ENCODE measurements around the gene KIAA0930. TPM values are rescaled to one million over a fixed set of nuclear protein-coding genes. Genes with fewer than 3 reads are reported as not detected.

Gene KIAA0930
- total RNA-seq, 2 donors from 2014 or later: 29.1 to 55.1 TPM

DNA sequence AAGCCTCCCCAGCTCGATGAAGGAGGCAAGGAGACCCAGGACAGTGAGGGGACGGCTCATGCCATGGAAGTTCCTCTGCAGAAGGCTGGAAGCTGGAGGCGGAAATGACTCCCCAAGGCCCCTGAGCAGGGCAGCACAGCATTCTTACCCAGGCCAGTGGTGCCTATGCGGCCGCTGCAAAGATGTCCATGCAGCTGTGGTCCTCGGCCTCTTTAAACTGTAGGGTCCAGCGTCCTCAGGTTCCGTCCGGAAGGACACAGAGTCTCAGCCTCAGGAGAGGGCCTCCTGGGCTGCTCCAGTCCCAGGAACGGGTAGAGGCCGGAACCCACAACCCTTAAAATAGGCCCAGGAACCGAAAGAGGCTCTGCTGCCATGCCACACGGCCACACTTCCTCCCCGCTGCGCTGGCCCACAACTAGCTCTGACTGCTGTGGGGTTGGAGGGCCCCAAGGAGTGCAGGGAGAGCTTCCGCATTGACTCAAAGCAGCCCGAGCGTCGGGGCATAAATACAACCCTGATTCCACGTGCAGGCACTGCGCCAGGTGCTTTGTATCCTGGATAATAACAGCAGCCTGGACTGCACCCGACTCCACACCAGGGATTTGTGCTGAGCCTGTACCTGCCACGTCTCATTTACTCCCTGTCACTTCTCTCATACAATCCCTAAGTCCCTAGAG lies 5.5 kb downstream of the KIAA0930 start:
- no peak overlapping the region for H3K27ac ChIP-seq
- H3K27me3 ChIP-seq (replicated peaks; ENCODE audit: insufficient read depth): no peaks in the 10 kb centered on the region
- H3K4me1 ChIP-seq (replicated peaks): peaks cover 6% of the 10 kb centered on the region
- no peak for TF ChIP-seq POLR2AphosphoS5 (IDR thresholded peaks at IDR 0.05)
- TF ChIP-seq CTCF (IDR thresholded peaks at IDR 0.05): no peak
- no peak for TF ChIP-seq POLR2A (IDR thresholded peaks at IDR 0.05)
- WGBS: 68% methylated on average over 23 of the region's 23 CpGs
- intact Hi-C loops (cut with DNase I): no loop called here
- H3K4me3 ChIP-seq: no peak overlapping the region
- no peaks in the 10 kb centered on the region for H3K36me3 ChIP-seq
- H3K9me3 ChIP-seq: no peaks in the 10 kb centered on the region
- no peak for DNase-seq (ENCODE audit: low spot score)

DNA sequence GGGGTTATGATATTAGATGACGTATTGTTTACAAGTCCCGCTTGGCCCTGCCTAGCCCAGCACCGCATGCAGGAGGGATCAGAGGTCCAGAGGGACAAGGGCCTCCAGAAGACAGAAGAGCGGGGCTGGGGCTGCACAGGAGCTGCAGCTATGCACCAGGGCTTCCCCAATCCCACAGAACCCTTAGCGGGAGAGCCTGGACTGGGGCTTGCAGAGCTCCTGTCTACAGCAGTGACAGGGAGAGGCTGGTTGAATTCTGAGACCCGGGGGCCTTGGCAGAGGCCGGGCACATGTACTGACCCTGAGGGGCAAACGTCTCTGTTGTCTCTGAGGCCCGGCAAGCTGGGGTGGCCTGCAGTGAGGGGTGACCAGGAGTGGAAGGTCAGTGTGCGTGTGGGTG lies 6.9 kb downstream of the KIAA0930 start:
- intact Hi-C loops (cut with DNase I): no loop called here
- Histone ChIP-seq H3K27ac (no peak overlapping the region), H3K4me3 (no peak overlapping the region), H3K36me3 (no peaks in the 10 kb centered on the region), H3K27me3 (replicated peaks; ENCODE audit: insufficient read depth) (no peaks in the 10 kb centered on the region), H3K4me1 (replicated peaks) (no peaks in the 10 kb centered on the region), H3K9me3 (no peaks in the 10 kb centered on the region)
- TF ChIP-seq CTCF (IDR thresholded peaks at IDR 0.05) (no peak), POLR2A (IDR thresholded peaks at IDR 0.05) (no peak), POLR2AphosphoS5 (IDR thresholded peaks at IDR 0.05) (no peak)
- WGBS: 93% methylated on average over 9 of the region's 10 CpGs
- no peak for DNase-seq (ENCODE audit: low spot score)

DNA sequence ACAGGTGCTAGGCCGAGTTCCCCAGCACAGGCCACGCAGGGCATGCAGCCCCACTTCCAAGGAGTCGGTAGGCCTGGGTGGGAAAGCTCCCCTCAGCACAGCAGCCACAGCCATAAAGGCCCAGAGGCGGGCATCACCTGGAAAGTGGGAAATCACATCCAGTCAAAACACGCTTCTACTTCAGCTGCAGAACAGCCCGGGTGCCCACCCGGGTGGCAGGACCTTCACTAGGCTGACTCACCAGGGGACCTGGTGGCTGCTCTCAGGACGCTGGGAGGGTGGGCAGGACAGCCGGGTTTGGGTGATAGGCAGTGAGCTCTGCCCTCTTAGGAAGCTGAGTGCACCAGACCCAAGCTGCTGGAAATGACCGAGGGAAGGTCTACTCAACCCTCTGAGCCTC lies 7.3 kb downstream of the KIAA0930 start:
- WGBS: 85% methylated on average over 10 of the region's 10 CpGs
- no peak for TF ChIP-seq POLR2AphosphoS5 (IDR thresholded peaks at IDR 0.05)
- TF ChIP-seq POLR2A (IDR thresholded peaks at IDR 0.05): no peak
- no peak for TF ChIP-seq CTCF (IDR thresholded peaks at IDR 0.05)
- DNase-seq (ENCODE audit: low spot score): no peak
- Histone ChIP-seq H3K27me3 (replicated peaks; ENCODE audit: insufficient read depth) (no peaks in the 10 kb centered on the region), H3K4me3 (no peak overlapping the region), H3K27ac (no peak overlapping the region), H3K9me3 (no peaks in the 10 kb centered on the region), H3K4me1 (replicated peaks) (no peaks in the 10 kb centered on the region), H3K36me3 (no peaks in the 10 kb centered on the region)
- intact Hi-C loops (cut with DNase I): no loop called here

GRCh38 chr22:45231293-45231692 lies 9.4 kb downstream of the KIAA0930 start:
- no peak for DNase-seq (ENCODE audit: low spot score)
- Histone ChIP-seq H3K27ac (no peak overlapping the region), H3K9me3 (no peaks in the 10 kb centered on the region), H3K4me1 (replicated peaks) (peaks cover 3% of the 10 kb centered on the region), H3K27me3 (replicated peaks; ENCODE audit: insufficient read depth) (no peaks in the 10 kb centered on the region), H3K36me3 (no peaks in the 10 kb centered on the region), H3K4me3 (no peak overlapping the region)
- 43% methylated on average over 2 of the region's 2 CpGs for WGBS
- TF ChIP-seq POLR2AphosphoS5 (IDR thresholded peaks at IDR 0.05) (peak; percentile 23), CTCF (IDR thresholded peaks at IDR 0.05) (no peak)
- intact Hi-C loops (cut with DNase I): no loop called here

DNA sequence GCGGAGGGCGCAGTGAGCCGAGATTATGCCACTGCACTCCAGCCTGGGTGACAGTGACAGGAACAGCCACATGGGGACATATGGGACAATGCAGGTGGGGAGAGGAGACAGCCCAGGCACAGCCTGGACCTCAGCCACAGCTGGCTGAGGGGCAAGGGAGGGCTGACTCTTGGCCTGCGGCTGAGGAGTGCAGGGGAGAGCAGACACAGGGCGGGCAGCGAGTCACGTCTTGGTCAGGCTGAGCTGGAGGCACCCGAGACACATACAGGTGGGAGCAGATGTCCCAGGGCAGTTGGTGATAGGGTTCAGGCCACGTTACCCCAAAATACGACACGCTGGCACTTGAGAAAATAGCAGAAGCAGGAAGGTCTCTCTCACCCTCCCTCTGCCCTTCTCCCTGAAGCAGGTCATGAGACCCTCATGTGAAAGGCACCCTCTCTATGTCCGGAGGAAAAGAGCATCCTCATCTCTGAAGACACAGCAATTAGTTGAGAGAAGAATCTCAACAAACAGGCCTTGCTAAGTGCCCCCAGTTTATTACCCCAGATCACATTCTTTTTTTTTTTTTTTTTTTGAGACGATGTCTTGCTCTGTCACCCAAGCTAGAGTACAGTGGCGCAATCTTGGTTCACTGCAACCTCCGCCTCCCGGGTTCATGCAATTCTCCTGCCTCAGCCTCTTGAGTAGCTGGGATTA lies 10.5 kb downstream of the KIAA0930 start:
- H3K36me3 ChIP-seq: no peaks in the 10 kb centered on the region
- no peak overlapping the region for H3K4me3 ChIP-seq
- WGBS: 67% methylated on average over 16 of the region's 16 CpGs
- H3K27ac ChIP-seq: no peak overlapping the region
- TF ChIP-seq CTCF (IDR thresholded peaks at IDR 0.05): no peak
- no peak for TF ChIP-seq POLR2AphosphoS5 (IDR thresholded peaks at IDR 0.05)
- no peak for TF ChIP-seq POLR2A (IDR thresholded peaks at IDR 0.05)
- intact Hi-C loops (cut with DNase I): no loop called here
- H3K27me3 ChIP-seq (replicated peaks; ENCODE audit: insufficient read depth): no peaks in the 10 kb centered on the region
- no peak for DNase-seq (ENCODE audit: low spot score)
- no peaks in the 10 kb centered on the region for H3K9me3 ChIP-seq
- H3K4me1 ChIP-seq (replicated peaks): peaks cover 12% of the 10 kb centered on the region
